HG02981 (cell line): ENCODE data around the gene FBLN2.

Source experiments
- ATAC-seq: cut with Tn5 transposase; IDR thresholded peaks from one replicate; pipeline ENCODE4 v1.9.1; 2021; ENCODE audit warnings: mild to moderate bottlenecking, moderate library complexity; ENCODE audit not compliant: unreplicated experiment

The FBLN2 gene

GRCh38 chr3:13656584-13657301, 107.8 kb downstream of the FBLN2 start:
- no peak for ATAC-seq

GRCh38 chr3:13657660-13658435, 108.9 kb downstream of the FBLN2 start:
- no peak for ATAC-seq

GRCh38 chr3:13658681-13659080, 109.8 kb downstream of the FBLN2 start:
- no peak for ATAC-seq

- no peak for ATAC-seq
Measured at GRCh38 chr3:13659221-13659969, 110.5 kb downstream of the FBLN2 start.

- ATAC-seq, result no peak
Measured at GRCh38 chr3:13660042-13660874, 111.3 kb downstream of the FBLN2 start.

GRCh38 chr3:13661121-13661520, 112.2 kb downstream of the FBLN2 start:
- no peak for ATAC-seq

- ATAC-seq, result no peak
Measured at GRCh38 chr3:13662238-13662847, 113.4 kb downstream of the FBLN2 start.

- ATAC-seq, result no peak
Measured at GRCh38 chr3:13663781-13664535, 115.0 kb downstream of the FBLN2 start.

GRCh38 chr3:13665582-13666226, 116.8 kb downstream of the FBLN2 start:
- no peak for ATAC-seq

- no peak for ATAC-seq
Measured at GRCh38 chr3:13666227-13666619, 117.3 kb downstream of the FBLN2 start.

GRCh38 chr3:13666781-13667709, 118.1 kb downstream of the FBLN2 start:
- no peak for ATAC-seq

GRCh38 chr3:13668136-13668535, 119.2 kb downstream of the FBLN2 start:
- no peak for ATAC-seq

- ATAC-seq, result no peak
Measured at GRCh38 chr3:13669457-13669856, 120.5 kb downstream of the FBLN2 start.

GRCh38 chr3:13670292-13670691, 121.4 kb downstream of the FBLN2 start:
- ATAC-seq, result no peak

GRCh38 chr3:13671482-13672233, 122.7 kb downstream of the FBLN2 start:
- ATAC-seq, result no peak

GRCh38 chr3:13673207-13673606, 124.3 kb downstream of the FBLN2 start:
- ATAC-seq, result no peak

- ATAC-seq, result no peak
Measured at GRCh38 chr3:13674538-13675185, 125.7 kb downstream of the FBLN2 start.
